Amygdala (tissue), 56 donors: Measurements from ENCODE around the gene HOXD8.

ENCODE experiments used
- DNase-seq, 56 donors: peaks; one replicate each; lab custom pipeline; 2025; lab: John Stamatoyannopoulos, UW

The HOXD8 gene

GRCh38 chr2:176114120-176114929, 15.2 kb upstream of the HOXD8 start:
- DNase-seq, result no peak

GRCh38 chr2:176114930-176115625, 14.4 kb upstream of the HOXD8 start:
- no peak for DNase-seq

- no peak for DNase-seq
Measured at GRCh38 chr2:176115883-176116813, 13.4 kb upstream of the HOXD8 start, which contains the start of gene HOXD10. TSS of gene HOXD10 (plus strand) at chr2:176116778. CDS start at chr2:176116834, 56 bp downstream.

- no peak for DNase-seq
Measured at GRCh38 chr2:176117162-176117822, 12.2 kb upstream of the HOXD8 start.

GRCh38 chr2:176117823-176118371, 11.6 kb upstream of the HOXD8 start:
- DNase-seq, result no peak

GRCh38 chr2:176118601-176119339, 10.7 kb upstream of the HOXD8 start:
- DNase-seq, result no peak

- DNase-seq, result no peak
Measured at GRCh38 chr2:176120364-176121189, 8.9 kb upstream of the HOXD8 start.

GRCh38 chr2:176121190-176122051, 8.1 kb upstream of the HOXD8 start:
- no peak for DNase-seq

- DNase-seq, result no peak
Measured at GRCh38 chr2:176122052-176122682, 7.3 kb upstream of the HOXD8 start.

GRCh38 chr2:176122683-176123410, 6.7 kb upstream of the HOXD8 start, which contains the start of gene HOXD9:
TSS of gene HOXD9 (plus strand) at chr2:176122719. CDS start at chr2:176122769, 50 bp downstream.
- DNase-seq, result no peak

GRCh38 chr2:176123411-176124109, 5.9 kb upstream of the HOXD8 start:
- no peak for DNase-seq

- DNase-seq, result no peak
Measured at GRCh38 chr2:176124110-176124946, 5.2 kb upstream of the HOXD8 start.

- no peak for DNase-seq
Measured at GRCh38 chr2:176124947-176125771, 4.3 kb upstream of the HOXD8 start.

- DNase-seq, result no peak
Measured at GRCh38 chr2:176125772-176126054, 3.8 kb upstream of the HOXD8 start.
